GM12865 (cell line): ENCODE measurements around the gene TFIP11.
A peak's percentile ranks its signal among the peaks of the same experiment; 100 is the strongest.
"Not testable (repeated sequence)": the region's sequence is repeated elsewhere in the genome, so short reads cannot be mapped to it uniquely, and the experiment has no call there.

Source experiments
- DNase-seq: peaks from one replicate; pipeline ENCODE4 v3.0.0; 2010; ENCODE audit warnings: low read depth
- H3K4me3 ChIP-seq: 2 replicates; pipeline ENCODE4 v1.5.1; 2011; ENCODE audit warnings: mild to moderate bottlenecking, low read depth, low read length, control low read depth
- CTCF ChIP-seq: IDR thresholded peaks from 2 replicates; pipeline ENCODE4 v1.5.1; 2011; ENCODE audit warnings: low read length, control low read depth, low read depth, inconsistent platforms; ENCODE audit not compliant: insufficient read depth; ENCODE audit errors: missing control alignments

TFIP11 gene

GRCh38 chr22:26534874-26535602 is 22.8 kb upstream of the TFIP11 start:
- TF ChIP-seq CTCF, result no peak
- peak; percentile 37 for DNase-seq
- no peak overlapping the region for H3K4me3 ChIP-seq

- no peak for DNase-seq
- no peak for TF ChIP-seq CTCF
- no peak overlapping the region for H3K4me3 ChIP-seq
Observed at GRCh38 chr22:26534171-26534855, 22.0 kb upstream of the TFIP11 start.

GRCh38 chr22:26529345-26529744 is 17.1 kb upstream of the TFIP11 start:
- TF ChIP-seq CTCF, result no peak
- DNase-seq, result no peak

GRCh38 chr22:26528518-26528917 is 16.2 kb upstream of the TFIP11 start:
- not testable (repeated sequence) for H3K4me3 ChIP-seq, DNase-seq

More at GRCh38 chr22:26529345-26529744, 17.1 kb upstream of the TFIP11 start:
- no peak overlapping the region for H3K4me3 ChIP-seq

GRCh38 chr22:26527574-26528465 is 15.5 kb upstream of the TFIP11 start:
- no peak for TF ChIP-seq CTCF
- no peak for DNase-seq
- no peak overlapping the region for H3K4me3 ChIP-seq

- TF ChIP-seq CTCF, result no peak
- no peak overlapping the region for H3K4me3 ChIP-seq
- no peak for DNase-seq
Observed at GRCh38 chr22:26527167-26527566, 14.9 kb upstream of the TFIP11 start.
